ENCODE measurements around the gene PIK3R4. TPM values are rescaled to one million over a fixed set of nuclear protein-coding genes. Genes with fewer than 3 reads are reported as not detected.
A peak's percentile ranks its signal among the peaks of the same experiment; 100 is the strongest.

The PIK3R4 gene
- polyA plus RNA-seq, 1 of the 3 experiments (the other 2 are of a cell fraction), result 27.2 TPM

DNA sequence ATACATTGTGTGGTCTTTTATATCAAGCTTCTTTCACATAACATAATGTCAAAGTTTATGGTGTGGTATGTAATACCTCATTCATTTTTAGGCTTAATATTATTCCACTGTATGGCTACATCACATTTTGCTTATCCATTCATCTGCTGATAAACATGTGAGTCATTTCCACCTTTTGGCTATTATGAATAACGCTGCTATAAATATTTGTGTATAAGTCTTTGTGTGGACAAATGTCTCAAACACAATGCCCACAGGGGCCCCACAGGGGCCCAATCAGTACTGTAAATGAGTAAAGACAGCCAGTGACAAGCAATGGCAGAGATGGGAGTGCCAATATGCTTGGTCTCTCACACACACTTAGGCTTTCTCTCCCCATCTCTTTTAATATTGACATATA lies 54.2 kb downstream of the PIK3R4 start:
- Histone ChIP-seq H3K36me3 (replicated peaks in 1 of 2; ENCODE audit: control insufficient read depth in 1 of 2, insufficient read depth in 2 of 2, low read length in 1 of 2) (peaks cover 48 to 53% of the 10 kb centered on the region in 2 experiments), H3K9me3 (no peaks in the 10 kb centered on the region), H2AFZ (ENCODE audit: low read depth) (no peak overlapping the region), H3K9ac (no peak overlapping the region), H3F3A (replicated peaks; ENCODE audit: insufficient read depth) (no peaks in the 10 kb centered on the region), H3K4me2 (no peak overlapping the region), H3K79me2 (ENCODE audit: insufficient read depth) (no peaks in the 10 kb centered on the region), H3K27ac (ENCODE audit: low read depth in 2 of 2, low read length in 1 of 2) (no peak overlapping the region), H3K27me3 (ENCODE audit: insufficient read depth) (no peaks in the 10 kb centered on the region), H3K4me3 (ENCODE audit: low read depth in 2 of 2, low read length in 1 of 2) (no peak overlapping the region), H4K20me1 (ENCODE audit: insufficient read depth) (no peaks in the 10 kb centered on the region), H3K9me2 (no peaks in the 10 kb centered on the region), H3K4me1 (ENCODE audit: control insufficient read depth in 1 of 2, insufficient read depth in 2 of 2, low read depth in 1 of 2, low read length in 1 of 2) (peaks cover 0 to 4% of the 10 kb centered on the region in 2 experiments; a peak in 1 of 4 replicates)
- POLR2A ChIA-PET, result no interaction called here
- CTCF ChIA-PET, result no interaction called here
- no peak for DNase-seq
- WGBS (ENCODE audit: low lambda C conversion rate), result 44% methylated on average over 1 of the region's 1 CpG
- TF ChIP-seq RFX5 (IDR thresholded peaks at IDR 0.05; ENCODE audit: low read length) (no peak), JUND (IDR thresholded peaks at IDR 0.05) (peak; percentile 4; the same call in 1 of the 2 replicates)

DNA sequence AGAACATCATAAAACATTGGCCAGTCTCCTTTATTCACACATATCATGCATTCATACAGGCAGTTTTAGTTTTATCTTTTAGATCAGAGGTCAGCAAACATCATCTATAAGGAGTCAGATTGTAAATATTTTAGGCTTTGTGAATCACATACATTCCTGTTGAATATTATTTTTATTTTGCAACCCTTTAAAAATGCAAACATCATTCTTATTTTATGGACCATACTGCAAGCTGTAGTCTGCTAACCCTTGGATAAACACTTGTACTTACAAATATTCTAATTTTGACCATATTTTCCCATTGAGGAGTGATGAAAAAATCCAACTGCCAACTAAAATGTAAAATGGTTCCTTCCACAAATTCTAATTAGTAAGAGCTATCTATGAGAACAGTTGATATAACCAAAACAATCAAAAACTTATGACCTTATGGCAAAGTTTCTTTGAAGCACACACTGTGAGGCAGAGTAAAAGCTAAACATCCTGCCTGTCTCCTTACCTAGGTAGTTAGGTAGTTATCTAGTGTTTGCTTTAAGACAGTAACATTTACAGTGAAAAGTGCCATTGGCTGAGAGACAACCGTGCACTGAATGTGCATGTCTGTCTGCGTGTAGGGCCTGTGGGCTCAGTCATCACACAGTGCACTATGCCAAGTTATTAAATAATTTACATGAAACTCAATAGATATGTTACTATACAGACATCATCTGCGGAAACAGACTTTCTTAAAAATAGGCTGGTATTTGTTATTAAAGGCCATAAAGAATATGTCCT lies 57.7 kb downstream of the PIK3R4 start:
- no peak overlapping the region for H3K4me2 ChIP-seq
- peaks cover 40 to 59% of the 10 kb centered on the region in 2 experiments for H3K36me3 ChIP-seq (replicated peaks in 1 of 2; ENCODE audit: control insufficient read depth in 1 of 2, insufficient read depth in 2 of 2, low read length in 1 of 2)
- H3F3A ChIP-seq (replicated peaks; ENCODE audit: insufficient read depth), result no peaks in the 10 kb centered on the region
- no peaks in the 10 kb centered on the region for H3K9me3 ChIP-seq
- H2AFZ ChIP-seq (ENCODE audit: low read depth), result no peak overlapping the region
- no peak overlapping the region for H3K27ac ChIP-seq (ENCODE audit: low read depth in 2 of 2, low read length in 1 of 2)
- WGBS (ENCODE audit: low lambda C conversion rate), result 92% methylated on average over 3 of the region's 3 CpGs
- H3K4me3 ChIP-seq (ENCODE audit: low read depth in 2 of 2, low read length in 1 of 2), result no peak overlapping the region
- no peaks in the 10 kb centered on the region for H3K9me2 ChIP-seq
- no peaks in the 10 kb centered on the region for H4K20me1 ChIP-seq (ENCODE audit: insufficient read depth)
- H3K27me3 ChIP-seq (ENCODE audit: insufficient read depth), result no peaks in the 10 kb centered on the region
- TF ChIP-seq, protein P1, sequence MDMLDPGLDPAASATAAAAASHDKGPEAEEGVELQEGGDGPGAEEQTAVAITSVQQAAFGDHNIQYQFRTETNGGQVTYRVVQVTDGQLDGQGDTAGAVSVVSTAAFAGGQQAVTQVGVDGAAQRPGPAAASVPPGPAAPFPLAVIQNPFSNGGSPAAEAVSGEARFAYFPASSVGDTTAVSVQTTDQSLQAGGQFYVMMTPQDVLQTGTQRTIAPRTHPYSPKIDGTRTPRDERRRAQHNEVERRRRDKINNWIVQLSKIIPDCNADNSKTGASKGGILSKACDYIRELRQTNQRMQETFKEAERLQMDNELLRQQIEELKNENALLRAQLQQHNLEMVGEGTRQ (IDR thresholded peaks at IDR 0.05; ENCODE audit: borderline replicate concordance, low read depth, low read length), result no peak
- TF ChIP-seq POLR2AphosphoS5 (IDR thresholded peaks at IDR 0.05; ENCODE audit: low read depth, low read length), result no peak
- DNase-seq, result no peak
- peaks cover 0 to 4% of the 10 kb centered on the region in 2 experiments; a peak in 1 of 4 replicates for H3K4me1 ChIP-seq (ENCODE audit: control insufficient read depth in 1 of 2, insufficient read depth in 2 of 2, low read depth in 1 of 2, low read length in 1 of 2)
- POLR2A ChIA-PET, result no interaction called here
- no peaks in the 10 kb centered on the region for H3K79me2 ChIP-seq (ENCODE audit: insufficient read depth)
- no peak overlapping the region for H3K9ac ChIP-seq
- CTCF ChIA-PET, result interaction anchor here (2.6 kb wide), 1 partner anchor 204 kb away, joined by 8 read pairs; no protein-coding TSS in a partner anchor

DNA sequence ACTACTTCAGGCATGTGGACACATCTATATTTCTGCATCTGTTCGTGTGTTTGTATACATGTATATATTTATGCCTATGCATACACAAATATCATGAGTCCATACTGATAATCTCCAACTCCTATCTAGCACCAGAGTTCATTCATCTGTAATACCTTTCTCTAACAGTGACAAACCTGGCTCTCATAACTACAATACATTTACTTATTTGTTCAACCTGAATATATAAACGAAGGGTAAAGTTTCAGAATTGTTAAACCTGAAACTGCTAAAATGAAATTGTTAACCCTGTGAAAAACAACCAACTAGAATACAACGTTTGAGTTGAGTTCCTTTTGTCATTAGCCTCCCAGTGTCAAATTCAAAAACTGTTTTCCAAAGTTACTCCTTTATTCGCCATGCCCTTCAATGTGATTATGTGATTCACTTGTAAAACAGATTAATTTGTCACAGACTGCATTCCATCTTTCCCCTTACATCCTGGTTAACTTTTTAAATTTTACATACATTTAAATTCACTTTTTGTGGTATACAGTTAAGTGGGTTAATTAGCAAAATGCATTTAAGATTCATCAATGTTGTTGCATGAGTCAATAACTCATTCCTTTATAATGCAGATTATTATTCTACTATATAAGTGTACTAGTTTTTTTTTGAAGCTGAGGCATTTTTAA lies 58.5 kb downstream of the PIK3R4 start:
- DNase-seq, result no peak
- H3K79me2 ChIP-seq (ENCODE audit: insufficient read depth), result no peaks in the 10 kb centered on the region
- H3K9ac ChIP-seq, result no peak overlapping the region
- H4K20me1 ChIP-seq (ENCODE audit: insufficient read depth), result no peaks in the 10 kb centered on the region
- ChIA-PET CTCF (interaction anchor here (2.6 kb wide), 1 partner anchor 205 kb away, joined by 8 read pairs; no protein-coding TSS in a partner anchor), POLR2A (no interaction called here)
- H2AFZ ChIP-seq (ENCODE audit: low read depth), result no peak overlapping the region
- H3K4me1 ChIP-seq (ENCODE audit: control insufficient read depth in 1 of 2, insufficient read depth in 2 of 2, low read depth in 1 of 2, low read length in 1 of 2), result peaks cover 0 to 4% of the 10 kb centered on the region in 2 experiments; a peak in 1 of 4 replicates
- H3K27ac ChIP-seq (ENCODE audit: low read depth in 2 of 2, low read length in 1 of 2), result no peak overlapping the region
- 83% methylated on average over 4 of the region's 4 CpGs for WGBS (ENCODE audit: low lambda C conversion rate)
- H3K36me3 ChIP-seq (replicated peaks in 1 of 2; ENCODE audit: control insufficient read depth in 1 of 2, insufficient read depth in 2 of 2, low read length in 1 of 2), result peaks cover 46 to 66% of the 10 kb centered on the region in 2 experiments
- H3K4me2 ChIP-seq, result no peak overlapping the region
- no peaks in the 10 kb centered on the region for H3F3A ChIP-seq (replicated peaks; ENCODE audit: insufficient read depth)
- H3K27me3 ChIP-seq (ENCODE audit: insufficient read depth), result no peaks in the 10 kb centered on the region
- no peaks in the 10 kb centered on the region for H3K9me3 ChIP-seq
- no peaks in the 10 kb centered on the region for H3K9me2 ChIP-seq
- no peak overlapping the region for H3K4me3 ChIP-seq (ENCODE audit: low read depth in 2 of 2, low read length in 1 of 2)
- TF ChIP-seq, protein P2, sequence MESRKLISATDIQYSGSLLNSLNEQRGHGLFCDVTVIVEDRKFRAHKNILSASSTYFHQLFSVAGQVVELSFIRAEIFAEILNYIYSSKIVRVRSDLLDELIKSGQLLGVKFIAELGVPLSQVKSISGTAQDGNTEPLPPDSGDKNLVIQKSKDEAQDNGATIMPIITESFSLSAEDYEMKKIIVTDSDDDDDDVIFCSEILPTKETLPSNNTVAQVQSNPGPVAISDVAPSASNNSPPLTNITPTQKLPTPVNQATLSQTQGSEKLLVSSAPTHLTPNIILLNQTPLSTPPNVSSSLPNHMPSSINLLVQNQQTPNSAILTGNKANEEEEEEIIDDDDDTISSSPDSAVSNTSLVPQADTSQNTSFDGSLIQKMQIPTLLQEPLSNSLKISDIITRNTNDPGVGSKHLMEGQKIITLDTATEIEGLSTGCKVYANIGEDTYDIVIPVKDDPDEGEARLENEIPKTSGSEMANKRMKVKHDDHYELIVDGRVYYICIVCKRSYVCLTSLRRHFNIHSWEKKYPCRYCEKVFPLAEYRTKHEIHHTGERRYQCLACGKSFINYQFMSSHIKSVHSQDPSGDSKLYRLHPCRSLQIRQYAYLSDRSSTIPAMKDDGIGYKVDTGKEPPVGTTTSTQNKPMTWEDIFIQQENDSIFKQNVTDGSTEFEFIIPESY (IDR thresholded peaks at IDR 0.05; ENCODE audit: borderline replicate concordance, low read depth), result no peak
- TF ChIP-seq, protein P3, sequence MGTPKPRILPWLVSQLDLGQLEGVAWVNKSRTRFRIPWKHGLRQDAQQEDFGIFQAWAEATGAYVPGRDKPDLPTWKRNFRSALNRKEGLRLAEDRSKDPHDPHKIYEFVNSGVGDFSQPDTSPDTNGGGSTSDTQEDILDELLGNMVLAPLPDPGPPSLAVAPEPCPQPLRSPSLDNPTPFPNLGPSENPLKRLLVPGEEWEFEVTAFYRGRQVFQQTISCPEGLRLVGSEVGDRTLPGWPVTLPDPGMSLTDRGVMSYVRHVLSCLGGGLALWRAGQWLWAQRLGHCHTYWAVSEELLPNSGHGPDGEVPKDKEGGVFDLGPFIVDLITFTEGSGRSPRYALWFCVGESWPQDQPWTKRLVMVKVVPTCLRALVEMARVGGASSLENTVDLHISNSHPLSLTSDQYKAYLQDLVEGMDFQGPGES (IDR thresholded peaks at IDR 0.05; ENCODE audit: low read depth, low read length), result no peak
- TF ChIP-seq EP300 (IDR thresholded peaks at IDR 0.05; ENCODE audit: borderline replicate concordance in 1 of 2, low read depth in 1 of 2, low read length in 1 of 2) (no peak), NFIC (IDR thresholded peaks at IDR 0.05; ENCODE audit: borderline replicate concordance) (no peak), JUND (IDR thresholded peaks at IDR 0.05) (no peak), EZH2phosphoT487 (IDR thresholded peaks at IDR 0.05; ENCODE audit: borderline replicate concordance, low read depth) (no peak)
- TF ChIP-seq, protein P4, sequence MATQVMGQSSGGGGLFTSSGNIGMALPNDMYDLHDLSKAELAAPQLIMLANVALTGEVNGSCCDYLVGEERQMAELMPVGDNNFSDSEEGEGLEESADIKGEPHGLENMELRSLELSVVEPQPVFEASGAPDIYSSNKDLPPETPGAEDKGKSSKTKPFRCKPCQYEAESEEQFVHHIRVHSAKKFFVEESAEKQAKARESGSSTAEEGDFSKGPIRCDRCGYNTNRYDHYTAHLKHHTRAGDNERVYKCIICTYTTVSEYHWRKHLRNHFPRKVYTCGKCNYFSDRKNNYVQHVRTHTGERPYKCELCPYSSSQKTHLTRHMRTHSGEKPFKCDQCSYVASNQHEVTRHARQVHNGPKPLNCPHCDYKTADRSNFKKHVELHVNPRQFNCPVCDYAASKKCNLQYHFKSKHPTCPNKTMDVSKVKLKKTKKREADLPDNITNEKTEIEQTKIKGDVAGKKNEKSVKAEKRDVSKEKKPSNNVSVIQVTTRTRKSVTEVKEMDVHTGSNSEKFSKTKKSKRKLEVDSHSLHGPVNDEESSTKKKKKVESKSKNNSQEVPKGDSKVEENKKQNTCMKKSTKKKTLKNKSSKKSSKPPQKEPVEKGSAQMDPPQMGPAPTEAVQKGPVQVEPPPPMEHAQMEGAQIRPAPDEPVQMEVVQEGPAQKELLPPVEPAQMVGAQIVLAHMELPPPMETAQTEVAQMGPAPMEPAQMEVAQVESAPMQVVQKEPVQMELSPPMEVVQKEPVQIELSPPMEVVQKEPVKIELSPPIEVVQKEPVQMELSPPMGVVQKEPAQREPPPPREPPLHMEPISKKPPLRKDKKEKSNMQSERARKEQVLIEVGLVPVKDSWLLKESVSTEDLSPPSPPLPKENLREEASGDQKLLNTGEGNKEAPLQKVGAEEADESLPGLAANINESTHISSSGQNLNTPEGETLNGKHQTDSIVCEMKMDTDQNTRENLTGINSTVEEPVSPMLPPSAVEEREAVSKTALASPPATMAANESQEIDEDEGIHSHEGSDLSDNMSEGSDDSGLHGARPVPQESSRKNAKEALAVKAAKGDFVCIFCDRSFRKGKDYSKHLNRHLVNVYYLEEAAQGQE (IDR thresholded peaks at IDR 0.05; ENCODE audit: low read depth, low read length), result no peak
